ENCODE data around the gene SVIL.

GRCh38 chr10:29524720-29525119 is 110.1 kb downstream of the SVIL start:
- TF ChIP-seq, protein P1, sequence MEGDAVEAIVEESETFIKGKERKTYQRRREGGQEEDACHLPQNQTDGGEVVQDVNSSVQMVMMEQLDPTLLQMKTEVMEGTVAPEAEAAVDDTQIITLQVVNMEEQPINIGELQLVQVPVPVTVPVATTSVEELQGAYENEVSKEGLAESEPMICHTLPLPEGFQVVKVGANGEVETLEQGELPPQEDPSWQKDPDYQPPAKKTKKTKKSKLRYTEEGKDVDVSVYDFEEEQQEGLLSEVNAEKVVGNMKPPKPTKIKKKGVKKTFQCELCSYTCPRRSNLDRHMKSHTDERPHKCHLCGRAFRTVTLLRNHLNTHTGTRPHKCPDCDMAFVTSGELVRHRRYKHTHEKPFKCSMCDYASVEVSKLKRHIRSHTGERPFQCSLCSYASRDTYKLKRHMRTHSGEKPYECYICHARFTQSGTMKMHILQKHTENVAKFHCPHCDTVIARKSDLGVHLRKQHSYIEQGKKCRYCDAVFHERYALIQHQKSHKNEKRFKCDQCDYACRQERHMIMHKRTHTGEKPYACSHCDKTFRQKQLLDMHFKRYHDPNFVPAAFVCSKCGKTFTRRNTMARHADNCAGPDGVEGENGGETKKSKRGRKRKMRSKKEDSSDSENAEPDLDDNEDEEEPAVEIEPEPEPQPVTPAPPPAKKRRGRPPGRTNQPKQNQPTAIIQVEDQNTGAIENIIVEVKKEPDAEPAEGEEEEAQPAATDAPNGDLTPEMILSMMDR (conservative IDR thresholded peaks at IDR 0.05; ENCODE audit: low read length): no peak
- no peak for TF ChIP-seq EZH2phosphoT487 (IDR thresholded peaks at IDR 0.05; ENCODE audit: borderline replicate concordance)
